Right lobe of liver (tissue), 6 donors: ENCODE data around the gene DAP. TPM values are rescaled to one million over a fixed set of nuclear protein-coding genes. Genes with fewer than 3 reads are reported as not detected.
"Not testable (repeated sequence)": the region's sequence is repeated elsewhere in the genome, so short reads cannot be mapped to it uniquely, and the experiment has no call there.

Experiments used
- ATAC-seq, 4 donors: fragments of 200-7000 bp; cut with Tn5 transposase; one replicate each; pipeline ENCODE4 v1.9.1; 2020; ENCODE audit warnings: mild to moderate bottlenecking in 4 of 4, moderate library complexity in 4 of 4
- DNase-seq, 3 donors: peaks; one replicate each; pipeline ENCODE4 v3.0.0-alpha.2; 2020
- H3K27ac ChIP-seq, 3 donors: fragments of 200-600 bp; one replicate each; pipeline ENCODE4 v1.8.0; 2022
- H3K27me3 ChIP-seq, 2 donors: fragments of 200-600 bp; one replicate each; pipeline ENCODE4 v1.8.0; 2022
- H3K36me3 ChIP-seq, 4 donors: fragments of 200-600 bp; sonication (generic) in 1 of 4; one replicate each; pipeline versions ENCODE4 v1.5.1 to v1.8.0; 2017 to 2022; ENCODE audit warnings: control low read depth in 1 of 4
- H3K4me1 ChIP-seq, 4 donors: fragments of 200-600 bp; sonication (generic) in 1 of 4; one replicate each; pipeline versions ENCODE4 v1.5.1 to v1.8.0; 2017 to 2022; ENCODE audit warnings: control low read depth in 1 of 4
- H3K4me3 ChIP-seq, 3 donors: fragments of 200-600 bp; one replicate each; pipeline ENCODE4 v1.8.0; 2022
- H3K9me3 ChIP-seq, 4 donors: fragments of 200-600 bp; sonication (generic) in 1 of 4; one replicate each; pipeline versions ENCODE4 v1.5.1 to v1.8.0; 2017 to 2022; ENCODE audit warnings: control low read depth in 1 of 4
- POLR2A ChIP-seq: fragments of 450-650 bp; IDR thresholded peaks from one replicate; pipeline ENCODE4 v1.6.1; 2017; ENCODE audit warnings: antibody characterized with exemption, mild to moderate bottlenecking
- WGBS: methylation state at CpG from one replicate; pipeline ENCODE4 v1.1.6; 2018; ENCODE audit warnings: low coverage, low lambda C conversion rate; ENCODE audit not compliant: insufficient coverage; ENCODE audit errors: missing lambda C conversion rate; 5-methylcytosine and 5-hydroxymethylcytosine counted together
- intact Hi-C, 2 donors: fragments of 100-400 bp; cut with DNase I; formaldehyde crosslinking; loops; one replicate each; pipeline versions ENCODE4 v1.11.2 to v1.14.1; 2022
- total RNA-seq, 6 experiments: library from RNA; depleted of rRNA in 2 of 6; stranded (reverse); fragments of >200 nt in 2 of 6; fragmentation: NEBNext Ultra II Directional in 3 of 6; extraction: Animal tissue kit (Norgen Biotek cat#: 25700) in 3 of 6; gene quantifications; one replicate each; pipeline versions ENCODE4 v1.1.0 to v1.2.4, GENCODE V29; 2016 to 2023
- TF ChIP-seq, protein P1 (sequence below), 4 donors: fragments of 200-600 bp in 3 of 4; fragments of 450-650 bp in 1 of 4; IDR thresholded peaks; one replicate each; pipeline versions ENCODE4 v1.5.1 to v1.8.0; 2016 to 2022; ENCODE audit warnings: antibody characterized with exemption in 4 of 4, mild to moderate bottlenecking in 2 of 4
- donor health status: DM: no; HTN: yes; CAD: no.
- donor health status: DM: no; HTN: no; CAD: no.
- donor health status: DM: no; HTN: no; CAD: no.
- donor health status: DM: no; HTN: yes; CAD: no.
- donor health status: DM: no; HTN: yes; CAD: no.

DAP gene
- total RNA-seq, 6 experiments from 2014 or later = 97.0 to 126 (median 104) TPM

GRCh38 chr5:10639846-10640368, 121.1 kb downstream of the DAP start:
- WGBS = 100% methylated on average over 1 of the region's 48 CpGs
- no peak for ATAC-seq

DNA sequence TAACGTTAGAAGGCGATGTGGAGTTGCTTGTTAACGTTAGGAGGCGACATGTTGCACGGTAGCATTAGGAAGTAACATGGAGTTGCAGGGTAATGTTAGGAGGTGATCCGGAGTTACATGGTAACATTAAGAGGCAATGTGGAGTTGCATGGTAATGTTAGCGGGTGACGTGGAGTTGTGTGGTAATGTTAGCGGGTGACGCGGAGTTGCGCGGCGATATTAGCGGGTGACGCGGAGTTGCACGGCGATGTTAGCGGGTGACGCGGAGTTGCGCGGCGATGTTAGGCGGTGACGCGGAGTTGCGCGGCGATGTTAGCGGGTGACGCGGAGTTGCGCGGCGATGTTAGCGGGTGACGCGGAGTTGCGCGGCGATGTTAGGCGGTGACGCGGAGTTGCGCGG, 122.3 kb downstream of the DAP start:
- DNase-seq, H3K27me3 ChIP-seq, H3K4me1 ChIP-seq, H3K9me3 ChIP-seq, H3K4me3 ChIP-seq, H3K27ac ChIP-seq, intact Hi-C loops, H3K36me3 ChIP-seq, ATAC-seq: not testable (repeated sequence)
- 77% methylated on average over 14 of the region's 48 CpGs for WGBS

More at GRCh38 chr5:10639846-10640368, 121.1 kb downstream of the DAP start:
- H3K27ac ChIP-seq = no peak overlapping the region
- no peak overlapping the region for H3K4me3 ChIP-seq
- no peaks in the 10 kb centered on the region for H3K4me1 ChIP-seq
- no peaks in the 10 kb centered on the region for H3K36me3 ChIP-seq
- DNase-seq = no peak
- H3K9me3 ChIP-seq = no peaks in the 10 kb centered on the region
- TF ChIP-seq, protein P1, sequence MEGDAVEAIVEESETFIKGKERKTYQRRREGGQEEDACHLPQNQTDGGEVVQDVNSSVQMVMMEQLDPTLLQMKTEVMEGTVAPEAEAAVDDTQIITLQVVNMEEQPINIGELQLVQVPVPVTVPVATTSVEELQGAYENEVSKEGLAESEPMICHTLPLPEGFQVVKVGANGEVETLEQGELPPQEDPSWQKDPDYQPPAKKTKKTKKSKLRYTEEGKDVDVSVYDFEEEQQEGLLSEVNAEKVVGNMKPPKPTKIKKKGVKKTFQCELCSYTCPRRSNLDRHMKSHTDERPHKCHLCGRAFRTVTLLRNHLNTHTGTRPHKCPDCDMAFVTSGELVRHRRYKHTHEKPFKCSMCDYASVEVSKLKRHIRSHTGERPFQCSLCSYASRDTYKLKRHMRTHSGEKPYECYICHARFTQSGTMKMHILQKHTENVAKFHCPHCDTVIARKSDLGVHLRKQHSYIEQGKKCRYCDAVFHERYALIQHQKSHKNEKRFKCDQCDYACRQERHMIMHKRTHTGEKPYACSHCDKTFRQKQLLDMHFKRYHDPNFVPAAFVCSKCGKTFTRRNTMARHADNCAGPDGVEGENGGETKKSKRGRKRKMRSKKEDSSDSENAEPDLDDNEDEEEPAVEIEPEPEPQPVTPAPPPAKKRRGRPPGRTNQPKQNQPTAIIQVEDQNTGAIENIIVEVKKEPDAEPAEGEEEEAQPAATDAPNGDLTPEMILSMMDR (IDR thresholded peaks at IDR 0.05) = no peak
- TF ChIP-seq POLR2A = no peak
- intact Hi-C loops = no loop called here
- no peaks in the 10 kb centered on the region for H3K27me3 ChIP-seq

GRCh38 chr5:10637944-10638343, 123.1 kb downstream of the DAP start:
- no peak for TF ChIP-seq POLR2A
- TF ChIP-seq, protein P1 (IDR thresholded peaks at IDR 0.05) = no peak
- Histone ChIP-seq H3K36me3 (no peaks in the 10 kb centered on the region), H3K27me3 (no peaks in the 10 kb centered on the region), H3K27ac (no peak overlapping the region), H3K4me1 (no peaks in the 10 kb centered on the region), H3K4me3 (no peak overlapping the region), H3K9me3 (no peaks in the 10 kb centered on the region)
- intact Hi-C loops = no loop called here
- ATAC-seq (no peak), DNase-seq (no peak)
- WGBS = 61% methylated on average over 10 of the region's 10 CpGs

DNA sequence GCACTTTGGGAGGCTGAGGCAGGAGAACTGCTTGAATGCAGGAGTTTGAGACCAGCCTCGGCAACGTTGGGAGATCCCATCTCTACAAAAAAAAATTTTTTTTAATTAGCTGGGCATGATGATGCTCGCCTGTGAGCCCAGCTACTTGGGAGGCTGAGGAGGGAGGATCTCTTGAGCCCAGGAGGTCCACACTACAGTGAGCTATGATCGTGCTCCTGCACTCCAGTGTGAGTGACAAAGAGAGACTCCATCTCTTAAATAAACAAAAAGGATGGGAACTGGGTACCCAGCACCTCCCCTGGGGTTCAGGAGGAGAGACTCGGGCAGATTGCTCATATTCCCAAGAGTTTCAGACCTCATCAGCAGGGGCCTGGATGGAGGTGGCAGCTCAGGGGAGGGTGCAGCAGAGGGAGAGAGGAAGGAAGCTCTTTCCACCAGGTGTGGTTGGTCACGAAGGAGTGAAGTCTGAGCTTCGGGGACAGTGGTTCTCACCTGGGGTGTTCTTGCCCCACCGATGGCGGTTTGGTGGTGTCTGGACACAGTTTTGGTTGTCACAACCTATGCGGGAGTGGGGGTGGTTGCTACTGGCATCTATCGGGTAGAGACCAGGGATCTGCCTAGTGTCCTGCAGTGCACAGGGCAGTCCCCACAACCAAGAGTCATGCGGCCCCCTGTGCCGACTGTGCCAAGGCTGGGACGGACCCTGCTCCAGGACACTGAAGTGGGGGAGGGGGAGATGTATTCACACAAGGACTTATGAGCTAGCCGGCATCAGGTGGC, 124.5 kb downstream of the DAP start:
- intact Hi-C loops = no loop called here
- TF ChIP-seq POLR2A = no peak
- TF ChIP-seq, protein P1 (IDR thresholded peaks at IDR 0.05) = no peak
- 57% methylated on average over 5 of the region's 15 CpGs for WGBS
- H3K27ac ChIP-seq = no peak overlapping the region
- H3K9me3 ChIP-seq = no peaks in the 10 kb centered on the region
- H3K27me3 ChIP-seq = no peaks in the 10 kb centered on the region
- no peaks in the 10 kb centered on the region for H3K36me3 ChIP-seq
- DNase-seq (no peak), ATAC-seq (peak in 1 of 4 donors; percentile 18)
- H3K4me1 ChIP-seq = no peaks in the 10 kb centered on the region
- H3K4me3 ChIP-seq = no peak overlapping the region

GRCh38 chr5:10635867-10636350, 125.1 kb downstream of the DAP start:
- no peak for ATAC-seq
- H3K27me3 ChIP-seq = no peaks in the 10 kb centered on the region
- no peaks in the 10 kb centered on the region for H3K4me1 ChIP-seq
- H3K9me3 ChIP-seq = no peaks in the 10 kb centered on the region
- DNase-seq = no peak
- TF ChIP-seq, protein P1 (IDR thresholded peaks at IDR 0.05) = no peak
- TF ChIP-seq POLR2A = no peak
- H3K27ac ChIP-seq = no peak overlapping the region
- no peak overlapping the region for H3K4me3 ChIP-seq
- intact Hi-C loops = no loop called here
- WGBS = 60% methylated on average over 8 of the region's 11 CpGs
- H3K36me3 ChIP-seq = no peaks in the 10 kb centered on the region
